ENCODE results near the gene SVEP1.

DNA sequence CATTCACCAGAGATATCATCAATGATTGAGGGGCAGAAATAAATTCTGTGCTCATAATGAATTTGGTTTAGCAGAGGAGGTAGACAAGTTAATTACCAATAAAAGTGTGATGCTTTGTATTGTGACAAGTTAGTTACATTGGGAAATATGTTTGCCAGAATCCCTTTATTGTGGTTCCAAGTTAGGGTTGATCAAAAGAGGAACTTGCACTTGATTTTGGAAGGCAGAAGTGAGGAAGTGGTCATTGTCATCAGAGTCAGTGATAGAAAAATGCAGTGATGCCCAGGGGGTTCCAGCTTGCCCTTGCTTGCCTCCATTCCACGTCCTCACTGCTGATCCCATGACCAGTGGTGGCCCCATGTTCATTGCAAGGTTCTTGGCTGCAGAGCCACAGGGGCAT is 69.7 kb downstream of the SVEP1 start:
- TF ChIP-seq EP300 (IDR thresholded peaks at IDR 0.05) (no peak), POLR2A (IDR thresholded peaks at IDR 0.05) (no peak), POLR2AphosphoS5 (IDR thresholded peaks at IDR 0.05) (no peak)
- TF ChIP-seq, protein P1, sequence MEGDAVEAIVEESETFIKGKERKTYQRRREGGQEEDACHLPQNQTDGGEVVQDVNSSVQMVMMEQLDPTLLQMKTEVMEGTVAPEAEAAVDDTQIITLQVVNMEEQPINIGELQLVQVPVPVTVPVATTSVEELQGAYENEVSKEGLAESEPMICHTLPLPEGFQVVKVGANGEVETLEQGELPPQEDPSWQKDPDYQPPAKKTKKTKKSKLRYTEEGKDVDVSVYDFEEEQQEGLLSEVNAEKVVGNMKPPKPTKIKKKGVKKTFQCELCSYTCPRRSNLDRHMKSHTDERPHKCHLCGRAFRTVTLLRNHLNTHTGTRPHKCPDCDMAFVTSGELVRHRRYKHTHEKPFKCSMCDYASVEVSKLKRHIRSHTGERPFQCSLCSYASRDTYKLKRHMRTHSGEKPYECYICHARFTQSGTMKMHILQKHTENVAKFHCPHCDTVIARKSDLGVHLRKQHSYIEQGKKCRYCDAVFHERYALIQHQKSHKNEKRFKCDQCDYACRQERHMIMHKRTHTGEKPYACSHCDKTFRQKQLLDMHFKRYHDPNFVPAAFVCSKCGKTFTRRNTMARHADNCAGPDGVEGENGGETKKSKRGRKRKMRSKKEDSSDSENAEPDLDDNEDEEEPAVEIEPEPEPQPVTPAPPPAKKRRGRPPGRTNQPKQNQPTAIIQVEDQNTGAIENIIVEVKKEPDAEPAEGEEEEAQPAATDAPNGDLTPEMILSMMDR (IDR thresholded peaks at IDR 0.05) = no peak
